ENCODE results near the gene SPOCK1. TPM values are rescaled to one million over a fixed set of nuclear protein-coding genes. Genes with fewer than 3 reads are reported as not detected.
"Not testable (repeated sequence)": the region's sequence is repeated elsewhere in the genome, so short reads cannot be mapped to it uniquely, and the experiment has no call there.

The SPOCK1 gene
- total RNA-seq, 1 experiment from 2014 or later, result 10.9 TPM

- not testable (repeated sequence) for H3K79me1 ChIP-seq (ENCODE audit: insufficient read depth, low read depth, low read length, poor library complexity, severe bottlenecking); H3K27me3 ChIP-seq (ENCODE audit: insufficient read depth, low read length); H2BK120ac ChIP-seq (ENCODE audit: low read depth, low read length, poor library complexity, severe bottlenecking); H4K91ac ChIP-seq (ENCODE audit: insufficient read length, low read depth, low read length); H3K4me3 Mint-ChIP-seq; H3K4ac ChIP-seq (ENCODE audit: low read depth, low read length); H2BK12ac ChIP-seq (ENCODE audit: insufficient read length, low read depth, low read length); H3K14ac ChIP-seq (ENCODE audit: insufficient read depth, low read length); H3K9me3 ChIP-seq (ENCODE audit: control insufficient read depth, low read depth, low read length); H3K27ac ChIP-seq (ENCODE audit: insufficient read length, low read depth, low read length); H4K20me1 ChIP-seq (ENCODE audit: control insufficient read depth, insufficient read depth, insufficient read length); H3K4me1 ChIP-seq (ENCODE audit: insufficient read depth, low read length); H2BK5ac ChIP-seq (ENCODE audit: insufficient read length, low read length); H2AFZ ChIP-seq (ENCODE audit: low read length); H3K79me2 ChIP-seq (ENCODE audit: insufficient read depth, low read length); H3K23ac ChIP-seq (ENCODE audit: insufficient read length, low read depth, low read length); H3K18ac ChIP-seq (ENCODE audit: insufficient read length, low read depth, low read length); H3K4me2 ChIP-seq (ENCODE audit: insufficient read depth, insufficient read length, low read length); H3K23me2 ChIP-seq (ENCODE audit: insufficient read length, low read depth, low read length, poor library complexity, severe bottlenecking); H2BK15ac ChIP-seq (ENCODE audit: low read depth, low read length); H2AK5ac ChIP-seq (ENCODE audit: insufficient read length, low read length); H3T11ph ChIP-seq (ENCODE audit: low read length); H4K5ac ChIP-seq (ENCODE audit: insufficient read length, low read depth, low read length); H3K56ac ChIP-seq (ENCODE audit: insufficient read length, low read depth, low read length); H3K27me3 Mint-ChIP-seq (ENCODE audit: low read depth); H2BK20ac ChIP-seq (ENCODE audit: low read depth, low read length, poor library complexity, severe bottlenecking); H4K8ac ChIP-seq (replicated peaks; ENCODE audit: insufficient read length, low read depth, low read length); H3K9ac ChIP-seq (ENCODE audit: extremely low read depth, insufficient read length, low read length)
- Mint-ChIP-seq H3K4me1 (peaks cover 13% of the 10 kb centered on the region in 2 experiments), H3K9me3 (peaks cover 21 to 22% of the 10 kb centered on the region in 2 experiments), H3K27ac (peak overlapping the region in 1 of 3 experiments; percentile 67; a peak in 3 of 7 replicates), H3K36me3 (ENCODE audit: insufficient read depth in 1 of 3, low read depth in 3 of 3) (peaks cover 0 to 19% (median 7%) of the 10 kb centered on the region in 3 experiments; a peak in 5 of 7 replicates)
- no CpG with 5 or more reads among the region's 8 CpGs for WGBS (ENCODE audit: extremely low coverage, insufficient read length, low lambda C conversion rate)
- DNase-seq, result peak; percentile 77
Observed at GRCh38 chr5:136953346-136954069, 545.6 kb downstream of the SPOCK1 start.

Measured in H9 (cell line).